Muscle layer of duodenum (tissue), 2 donors: ENCODE data around the gene DPEP3.
"Not testable (repeated sequence)": the region's sequence is repeated elsewhere in the genome, so short reads cannot be mapped to it uniquely, and the experiment has no call there.

ENCODE experiments used
- H3K27ac ChIP-seq: one replicate; pipeline ENCODE4 v1.7.0; 2013; ENCODE audit warnings: mild to moderate bottlenecking, low read length
- H3K27me3 ChIP-seq: one replicate; pipeline ENCODE4 v1.7.0; 2013; ENCODE audit warnings: low read depth, mild to moderate bottlenecking, control low read depth, low read length
- H3K36me3 ChIP-seq, 2 donors: one replicate each; pipeline ENCODE4 v1.7.0; 2013; ENCODE audit warnings: low read length in 2 of 2, control low read depth in 1 of 2, mild to moderate bottlenecking in 1 of 2; ENCODE audit not compliant: insufficient read depth in 2 of 2, control insufficient read depth in 1 of 2
- H3K4me1 ChIP-seq, 2 donors: one replicate each; pipeline ENCODE4 v1.7.0; 2013; ENCODE audit warnings: low read length in 2 of 2, mild to moderate bottlenecking in 2 of 2, control low read depth in 1 of 2, moderate library complexity in 1 of 2; ENCODE audit not compliant: insufficient read depth in 2 of 2, control insufficient read depth in 1 of 2
- H3K4me3 ChIP-seq, 2 donors: one replicate each; pipeline ENCODE4 v1.7.0; 2013; ENCODE audit warnings: low read length in 2 of 2, low read depth in 1 of 2, mild to moderate bottlenecking in 1 of 2
- H3K9me3 ChIP-seq, 2 donors: one replicate each; pipeline ENCODE4 v1.7.0; 2013; ENCODE audit warnings: low read length in 2 of 2, control low read depth in 1 of 2, mild to moderate bottlenecking in 1 of 2; ENCODE audit not compliant: control insufficient read depth in 1 of 2
- donor health status: healthy.

Gene DPEP3

GRCh38 chr16:67979955-67980678 lies at the start of gene DPEP3:
DPEP3 (minus strand) TSS chr16:67980499; CDS start chr16:67980380, 119 bp downstream.
- H3K4me1 ChIP-seq = peaks cover 0 to 4% of the 10 kb centered on the region in 2 donors

GRCh38 chr16:68028996-68029395 lies 48.7 kb upstream of the DPEP3 start:
- H3K27me3 ChIP-seq = no peaks in the 10 kb centered on the region
- peaks cover 0 to 13% of the 10 kb centered on the region in 2 donors for H3K36me3 ChIP-seq
- H3K4me1 ChIP-seq = peaks cover 0 to 4% of the 10 kb centered on the region in 2 donors
- H3K4me3 ChIP-seq = no peak overlapping the region
- H3K27ac ChIP-seq = no peak overlapping the region
- H3K9me3 ChIP-seq = no peaks in the 10 kb centered on the region

More at GRCh38 chr16:67979955-67980678, at the start of gene DPEP3:
- H3K4me3 ChIP-seq = no peak within 1 kb of the TSS
- no peaks in the 10 kb centered on the region for H3K36me3 ChIP-seq
- no peaks in the 10 kb centered on the region for H3K9me3 ChIP-seq
- H3K27me3 ChIP-seq = no peaks in the 10 kb centered on the region
- no peak within 1 kb of the TSS for H3K27ac ChIP-seq

- Histone ChIP-seq H3K4me3 (peak within 1 kb of the TSS; percentile 82 to 100), H3K4me1 (peaks cover 10 to 28% of the 10 kb centered on the region in 2 donors), H3K9me3 (no peaks in the 10 kb centered on the region), H3K27ac (peak within 1 kb of the TSS; percentile 94), H3K36me3 (peaks cover 0 to 12% of the 10 kb centered on the region in 2 donors), H3K27me3 (no peaks in the 10 kb centered on the region)
Observed at GRCh38 chr16:68022728-68023537, 42.6 kb upstream of the DPEP3 start, which contains the start of the genes DDX28 and DUS2. DDX28 (minus strand) TSS chr16:68023232; CDS start chr16:68023202, 30 bp downstream. DUS2 (plus strand) TSS chr16:68023284; CDS start chr16:68038024, 14,740 bp downstream.

- Histone ChIP-seq H3K27ac (peak overlapping the region; percentile 94), H3K4me1 (peaks cover 10 to 28% of the 10 kb centered on the region in 2 donors), H3K27me3 (no peaks in the 10 kb centered on the region), H3K36me3 (peaks cover 0 to 6% of the 10 kb centered on the region in 2 donors), H3K9me3 (no peaks in the 10 kb centered on the region), H3K4me3 (peak overlapping the region; percentile 82 to 100)
Observed at GRCh38 chr16:68022278-68022727, 42.0 kb upstream of the DPEP3 start.

- Histone ChIP-seq H3K27ac (no peak overlapping the region), H3K27me3 (no peaks in the 10 kb centered on the region), H3K36me3 (peaks cover 0 to 4% of the 10 kb centered on the region in 2 donors), H3K4me1 (peaks cover 10 to 28% of the 10 kb centered on the region in 2 donors), H3K9me3 (no peaks in the 10 kb centered on the region), H3K4me3 (peak overlapping the region; percentile 82 to 100)
Observed at GRCh38 chr16:68021490-68021889, 41.2 kb upstream of the DPEP3 start.

- no peak overlapping the region for H3K27ac ChIP-seq
- no peaks in the 10 kb centered on the region for H3K27me3 ChIP-seq
- no peaks in the 10 kb centered on the region for H3K36me3 ChIP-seq
- no peaks in the 10 kb centered on the region for H3K9me3 ChIP-seq
- H3K4me3 ChIP-seq = no peak overlapping the region
- H3K4me1 ChIP-seq = peaks cover 10 to 26% of the 10 kb centered on the region in 2 donors
Observed at GRCh38 chr16:68019167-68019680, 38.9 kb upstream of the DPEP3 start.

GRCh38 chr16:68015681-68016080 lies 35.4 kb upstream of the DPEP3 start, which contains the start of gene DPEP2NB:
DPEP2NB (minus strand) TSS chr16:68015911; CDS start chr16:68015770, 141 bp downstream.
- no peaks in the 10 kb centered on the region for H3K4me1 ChIP-seq
- no peaks in the 10 kb centered on the region for H3K36me3 ChIP-seq
- H3K27me3 ChIP-seq = no peaks in the 10 kb centered on the region
- H3K4me3 ChIP-seq = no peak within 1 kb of the TSS
- no peak within 1 kb of the TSS for H3K27ac ChIP-seq
- no peaks in the 10 kb centered on the region for H3K9me3 ChIP-seq

- no peak overlapping the region for H3K4me3 ChIP-seq
- H3K36me3 ChIP-seq = no peaks in the 10 kb centered on the region
- no peaks in the 10 kb centered on the region for H3K9me3 ChIP-seq
- H3K4me1 ChIP-seq = no peaks in the 10 kb centered on the region
- no peak overlapping the region for H3K27ac ChIP-seq
- H3K27me3 ChIP-seq = no peaks in the 10 kb centered on the region
Observed at GRCh38 chr16:68013440-68013839, 33.1 kb upstream of the DPEP3 start.

- H3K27me3 ChIP-seq, H3K4me1 ChIP-seq, H3K9me3 ChIP-seq, H3K27ac ChIP-seq, H3K4me3 ChIP-seq, H3K36me3 ChIP-seq: not testable (repeated sequence)
Observed at GRCh38 chr16:68009872-68010271, 29.6 kb upstream of the DPEP3 start.

- H3K9me3 ChIP-seq = no peaks in the 10 kb centered on the region
- no peaks in the 10 kb centered on the region for H3K27me3 ChIP-seq
- no peak overlapping the region for H3K4me3 ChIP-seq
- no peak overlapping the region for H3K27ac ChIP-seq
- H3K4me1 ChIP-seq = no peaks in the 10 kb centered on the region
- no peaks in the 10 kb centered on the region for H3K36me3 ChIP-seq
Observed at GRCh38 chr16:68009157-68009735, 28.9 kb upstream of the DPEP3 start.
